ENCODE measurements around the gene CTF1. TPM values are rescaled to one million over a fixed set of nuclear protein-coding genes. Genes with fewer than 3 reads are reported as not detected.

Gene CTF1
- total and polyA plus RNA-seq, 7 experiments from 2014 or later: 0.17 to 0.54 (median 0.40) TPM; not detected in 3

- ATAC-seq (peak; percentile 26), DNase-seq (peak in 1 of 9 donors; percentile 25)
- H3K4me1 Mint-ChIP-seq: peaks cover 13 to 23% (median 14%) of the 10 kb centered on the region in 7 donors
- peak overlapping the region in 2 of 9 donors; percentile 38 to 54 for H3K27ac Mint-ChIP-seq
- H3K4me1 ChIP-seq (ENCODE audit: control insufficient read depth in 2 of 2, insufficient read depth in 2 of 2, low read length in 2 of 2): peaks cover 11 to 15% of the 10 kb centered on the region in 2 donors
- H3K9me3 ChIP-seq (ENCODE audit: control insufficient read depth in 2 of 3, low read length in 3 of 3): no peaks in the 10 kb centered on the region
- intact Hi-C loops (cut with micrococcal nuclease): no loop called here
- peaks cover 0 to 11% (median 3%) of the 10 kb centered on the region in 5 donors for H3K36me3 Mint-ChIP-seq
- H3K27ac ChIP-seq (ENCODE audit: low read depth, low read length): peak overlapping the region; percentile 75
- H3K4me3 Mint-ChIP-seq: peak overlapping the region in 6 of 10 donors; percentile 25 to 88 (median 48)
- no peak overlapping the region for H3K4me3 ChIP-seq (ENCODE audit: low read length)
- no peaks in the 10 kb centered on the region for H3K36me3 ChIP-seq (ENCODE audit: control insufficient read depth in 2 of 3, insufficient read depth in 3 of 3, low read length in 3 of 3)
- ChIA-PET CTCF (interaction anchor here (1.2 kb wide), 1 partner anchor 13 kb away, joined by 3 read pairs; no protein-coding TSS in a partner anchor), POLR2A (no interaction called here)
- H3K27me3 ChIP-seq (ENCODE audit: control insufficient read depth in 2 of 2, insufficient read depth in 2 of 2, low read length in 2 of 2): no peaks in the 10 kb centered on the region
- H3K27me3 Mint-ChIP-seq: no peaks in the 10 kb centered on the region
- H3K9me3 Mint-ChIP-seq: peaks cover 0 to 1% (median 0%) of the 10 kb centered on the region in 11 donors
These were observed 51.6 kb downstream of the CTF1 start for GRCh38 chr16:30947859-30948666.

GRCh38 chr16:30948667-30949649, 52.5 kb downstream of the CTF1 start, which contains the start of gene ORAI3:
Gene ORAI3, plus strand, starts transcription at chr16:30949068. Its CDS starts 222 bp downstream, at chr16:30949290.
- no peaks in the 10 kb centered on the region for H3K36me3 ChIP-seq (ENCODE audit: control insufficient read depth in 2 of 3, insufficient read depth in 3 of 3, low read length in 3 of 3)
- ChIA-PET POLR2A (interaction anchor here (0.9 to 1.8 kb wide), 5 partner anchors 9 to 231 kb away, joined by 3 to 6 read pairs (median 3); partner anchors contain the start of genes FUS and KAT8), CTCF (interaction anchor here (0.6 kb wide), 1 partner anchor 55 kb away, joined by 3 read pairs; the partner anchor contains the start of gene BCL7C)
- intact Hi-C loops (cut with micrococcal nuclease): loop anchor here (1.0 kb wide), 3 partner anchors 8 to 27 kb away; partner anchors contain the start of genes FBXL19 (in 1 of the 2) and SETD1A (in 1 of the 2)
- Mint-ChIP-seq H3K36me3 (peaks cover 0 to 11% (median 3%) of the 10 kb centered on the region in 5 donors), H3K27me3 (no peaks in the 10 kb centered on the region), H3K9me3 (peaks cover 0 to 1% (median 0%) of the 10 kb centered on the region in 11 donors), H3K4me1 (peaks cover 13 to 23% (median 17%) of the 10 kb centered on the region in 7 donors), H3K27ac (peak within 1 kb of the TSS; percentile 64 to 92 (median 80)), H3K4me3 (peak within 1 kb of the TSS; percentile 87 to 98 (median 90))
- DNase-seq (peak in 4 of 9 donors; percentile 20 to 62 (median 28)), ATAC-seq (peak; percentile 77)
- no peaks in the 10 kb centered on the region for H3K27me3 ChIP-seq (ENCODE audit: control insufficient read depth in 2 of 2, insufficient read depth in 2 of 2, low read length in 2 of 2)
- no peaks in the 10 kb centered on the region for H3K9me3 ChIP-seq (ENCODE audit: control insufficient read depth in 2 of 3, low read length in 3 of 3)
- peak within 1 kb of the TSS; percentile 75 for H3K27ac ChIP-seq (ENCODE audit: low read depth, low read length)
- H3K4me1 ChIP-seq (ENCODE audit: control insufficient read depth in 2 of 2, insufficient read depth in 2 of 2, low read length in 2 of 2): peaks cover 11 to 15% of the 10 kb centered on the region in 2 donors
- H3K4me3 ChIP-seq (ENCODE audit: low read length): peak within 1 kb of the TSS; percentile 74

- no peaks in the 10 kb centered on the region for H3K9me3 ChIP-seq (ENCODE audit: control insufficient read depth in 2 of 3, low read length in 3 of 3)
- Mint-ChIP-seq H3K4me1 (peaks cover 13 to 23% (median 17%) of the 10 kb centered on the region in 7 donors), H3K27me3 (no peaks in the 10 kb centered on the region), H3K9me3 (peaks cover 0 to 1% (median 0%) of the 10 kb centered on the region in 11 donors), H3K27ac (peak overlapping the region; percentile 64 to 92 (median 80)), H3K4me3 (peak overlapping the region; percentile 87 to 98 (median 90)), H3K36me3 (peaks cover 0 to 6% (median 0%) of the 10 kb centered on the region in 5 donors)
- ATAC-seq: peak; percentile 52
- peak in 2 of 9 donors; percentile 20 to 58 for DNase-seq
- intact Hi-C loops (cut with micrococcal nuclease): loop anchor here (1.0 to 10.0 kb wide), 4 partner anchors 7 to 925 kb away; partner anchors contain the start of genes FBXL19 (in 1 of the 2), SETD1A (in 1 of the 2) and ZNF267 (in 1 of the 2)
- H3K4me1 ChIP-seq (ENCODE audit: control insufficient read depth in 2 of 2, insufficient read depth in 2 of 2, low read length in 2 of 2): peaks cover 11 to 15% of the 10 kb centered on the region in 2 donors
- peak overlapping the region; percentile 75 for H3K27ac ChIP-seq (ENCODE audit: low read depth, low read length)
- ChIA-PET POLR2A (interaction anchor here (0.6 to 1.8 kb wide), 6 partner anchors 10 to 230 kb away, joined by 3 to 6 read pairs (median 3); partner anchors contain the start of genes FUS and KAT8), CTCF (interaction anchor here (0.6 to 1.1 kb wide), 2 partner anchors 56 to 104 kb away, joined by 3 to 8 read pairs; partner anchors contain the start of gene BCL7C)
- H3K4me3 ChIP-seq (ENCODE audit: low read length): peak overlapping the region; percentile 74
- H3K36me3 ChIP-seq (ENCODE audit: control insufficient read depth in 2 of 3, insufficient read depth in 3 of 3, low read length in 3 of 3): no peaks in the 10 kb centered on the region
- H3K27me3 ChIP-seq (ENCODE audit: control insufficient read depth in 2 of 2, insufficient read depth in 2 of 2, low read length in 2 of 2): no peaks in the 10 kb centered on the region
These were observed 53.5 kb downstream of the CTF1 start for GRCh38 chr16:30949650-30950515.

DNA sequence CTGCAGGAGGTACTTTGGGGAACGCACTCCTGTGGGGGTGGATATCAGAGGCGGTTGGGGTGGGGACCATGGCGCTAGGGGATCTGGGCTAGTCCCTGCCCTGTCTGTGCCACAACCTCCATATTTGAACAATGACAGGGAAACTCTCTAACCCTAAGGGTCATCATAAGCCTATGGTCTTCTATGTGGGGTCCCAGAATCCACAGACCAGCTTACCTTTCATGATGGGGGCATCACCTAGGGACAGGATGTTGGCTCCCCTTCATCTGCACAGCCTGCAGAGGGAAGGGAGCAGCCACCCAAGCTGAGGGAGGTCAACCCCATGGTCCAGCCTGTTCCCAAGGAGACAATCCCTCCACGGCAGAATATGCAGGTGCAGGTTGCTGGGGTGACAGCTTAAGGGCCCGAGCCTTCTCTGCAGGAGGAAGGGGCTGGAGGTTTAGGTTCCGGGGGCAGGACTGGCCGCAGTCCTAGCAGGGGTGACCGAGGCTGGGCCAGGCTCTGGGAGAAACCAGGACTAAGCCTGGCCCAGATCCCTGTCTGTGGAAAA, 54.2 kb downstream of the CTF1 start:
- ATAC-seq (no peak), DNase-seq (no peak)
- Mint-ChIP-seq H3K4me3 (peak overlapping the region; percentile 87 to 98 (median 90)), H3K27me3 (no peaks in the 10 kb centered on the region), H3K9me3 (peaks cover 0 to 1% (median 0%) of the 10 kb centered on the region in 11 donors), H3K27ac (peak overlapping the region in 6 of 9 donors; percentile 64 to 90 (median 82)), H3K4me1 (peaks cover 13 to 23% (median 17%) of the 10 kb centered on the region in 7 donors), H3K36me3 (peaks cover 0 to 6% (median 0%) of the 10 kb centered on the region in 5 donors)
- H3K9me3 ChIP-seq (ENCODE audit: control insufficient read depth in 2 of 3, low read length in 3 of 3): no peaks in the 10 kb centered on the region
- no peaks in the 10 kb centered on the region for H3K36me3 ChIP-seq (ENCODE audit: control insufficient read depth in 2 of 3, insufficient read depth in 3 of 3, low read length in 3 of 3)
- intact Hi-C loops (cut with micrococcal nuclease): loop anchor here in 1 of 2 donors (10.0 kb wide), 1 partner anchor 924 kb away; the partner anchor contains the start of gene ZNF267
- no peaks in the 10 kb centered on the region for H3K27me3 ChIP-seq (ENCODE audit: control insufficient read depth in 2 of 2, insufficient read depth in 2 of 2, low read length in 2 of 2)
- peak overlapping the region; percentile 75 for H3K27ac ChIP-seq (ENCODE audit: low read depth, low read length)
- H3K4me1 ChIP-seq (ENCODE audit: control insufficient read depth in 2 of 2, insufficient read depth in 2 of 2, low read length in 2 of 2): peaks cover 11 to 15% of the 10 kb centered on the region in 2 donors
- CTCF ChIA-PET: interaction anchor here (1.1 kb wide), 1 partner anchor 105 kb away, joined by 8 read pairs; no protein-coding TSS in a partner anchor
- POLR2A ChIA-PET: interaction anchor here (0.6 to 1.8 kb wide), 4 partner anchors 10 to 229 kb away, joined by 3 to 6 read pairs (median 4); partner anchors contain the start of genes FUS and KAT8
- peak overlapping the region; percentile 74 for H3K4me3 ChIP-seq (ENCODE audit: low read length)

DNA sequence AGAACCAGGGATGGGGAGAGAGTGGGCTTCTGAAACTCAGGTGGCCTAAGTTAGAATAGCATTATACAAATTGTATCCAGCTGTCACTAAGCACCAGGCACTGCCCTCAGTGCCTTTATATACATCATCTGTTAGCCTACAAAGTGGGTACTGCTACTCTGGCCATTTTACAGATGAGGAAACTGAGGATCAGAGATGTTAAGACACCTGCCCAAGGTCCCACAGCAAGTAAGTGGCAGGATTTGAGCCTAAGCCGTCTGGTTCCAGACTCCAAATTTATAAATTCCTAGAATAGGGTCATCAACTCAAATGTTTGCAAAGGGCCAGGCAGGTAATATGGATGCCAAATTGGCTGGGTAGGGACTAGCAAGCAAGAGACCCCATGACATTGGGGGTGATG, 54.8 kb downstream of the CTF1 start:
- ChIA-PET CTCF (no interaction called here), POLR2A (no interaction called here)
- Mint-ChIP-seq H3K9me3 (peaks cover 0 to 1% (median 0%) of the 10 kb centered on the region in 11 donors), H3K4me1 (peaks cover 12 to 26% (median 16%) of the 10 kb centered on the region in 7 donors), H3K27ac (peak overlapping the region in 1 of 9 donors; percentile 46), H3K36me3 (peaks cover 0 to 6% (median 0%) of the 10 kb centered on the region in 5 donors), H3K4me3 (peak overlapping the region in 5 of 10 donors; percentile 17 to 88 (median 33)), H3K27me3 (no peaks in the 10 kb centered on the region)
- DNase-seq (no peak), ATAC-seq (no peak)
- Histone ChIP-seq H3K27ac (ENCODE audit: low read depth, low read length) (no peak overlapping the region), H3K9me3 (ENCODE audit: control insufficient read depth in 2 of 3, low read length in 3 of 3) (no peaks in the 10 kb centered on the region), H3K36me3 (ENCODE audit: control insufficient read depth in 2 of 3, insufficient read depth in 3 of 3, low read length in 3 of 3) (no peaks in the 10 kb centered on the region), H3K4me3 (ENCODE audit: low read length) (no peak overlapping the region), H3K4me1 (ENCODE audit: control insufficient read depth in 2 of 2, insufficient read depth in 2 of 2, low read length in 2 of 2) (peaks cover 11 to 15% of the 10 kb centered on the region in 2 donors), H3K27me3 (ENCODE audit: control insufficient read depth in 2 of 2, insufficient read depth in 2 of 2, low read length in 2 of 2) (no peaks in the 10 kb centered on the region)
- intact Hi-C loops (cut with micrococcal nuclease): loop anchor here in 1 of 2 donors (10.0 kb wide), 1 partner anchor 924 kb away; the partner anchor contains the start of gene ZNF267

Data from naive thymus-derived CD4-positive, alpha-beta T cell (primary cell).